RWPE2 (cell line): ENCODE data around the gene APC2.

Experiments
- ATAC-seq: fragments of 200-7000 bp; cut with Tn5 transposase; 3 replicates; pipeline ENCODE4 v1.9.1; 2021; ENCODE audit warnings: low read depth
- DNase-seq: peaks from one replicate; pipeline ENCODE4 v3.0.0-alpha.2; 2020; ENCODE audit warnings: low spot score
- H3K27ac ChIP-seq: fragments of 450-650 bp; 2 replicates; pipeline ENCODE4 v1.5.1; 2017; ENCODE audit warnings: mild to moderate bottlenecking; ENCODE audit not compliant: poor library complexity, severe bottlenecking
- H3K27me3 ChIP-seq: fragments of 250-450 bp; sonication (Bioruptor Pico); 2 replicates; pipeline ENCODE4 v1.5.1; 2021; ENCODE audit warnings: mild to moderate bottlenecking, moderate library complexity; ENCODE audit not compliant: insufficient read depth, poor library complexity, severe bottlenecking
- H3K36me3 ChIP-seq: fragments of 250-450 bp; sonication (Bioruptor Pico); 2 replicates; pipeline ENCODE4 v1.5.1; 2020; ENCODE audit warnings: low read depth, mild to moderate bottlenecking, moderate library complexity
- H3K4me1 ChIP-seq: fragments of 250-450 bp; sonication (Bioruptor Pico); 2 replicates; pipeline ENCODE4 v1.5.1; 2021; ENCODE audit warnings: mild to moderate bottlenecking, moderate library complexity; ENCODE audit not compliant: insufficient read depth, poor library complexity, severe bottlenecking
- H3K4me3 ChIP-seq: fragments of 250-450 bp; sonication (Bioruptor Pico); 2 replicates; pipeline ENCODE4 v1.5.1; 2021; ENCODE audit warnings: mild to moderate bottlenecking, moderate library complexity; ENCODE audit not compliant: severe bottlenecking
- H3K9me3 ChIP-seq: fragments of 250-450 bp; sonication (Bioruptor Pico); 2 replicates; pipeline ENCODE4 v1.5.1; 2021; ENCODE audit warnings: mild to moderate bottlenecking, moderate library complexity; ENCODE audit not compliant: severe bottlenecking
- CTCF ChIP-seq: fragments of 450-650 bp; IDR thresholded peaks from one replicate; pipeline ENCODE4 v1.5.1; 2017; ENCODE audit warnings: mild to moderate bottlenecking, moderate library complexity; ENCODE audit not compliant: poor library complexity, severe bottlenecking

Gene APC2

GRCh38 chr19:1501200-1501595, 51.3 kb downstream of the APC2 start:
- no peaks in the 10 kb centered on the region for H3K9me3 ChIP-seq
- TF ChIP-seq CTCF: no peak
- no peaks in the 10 kb centered on the region for H3K36me3 ChIP-seq
- H3K27me3 ChIP-seq: no peaks in the 10 kb centered on the region
- no peaks in the 10 kb centered on the region for H3K4me1 ChIP-seq
- H3K4me3 ChIP-seq: no peak overlapping the region
- DNase-seq (no peak), ATAC-seq (no peak)
- no peak overlapping the region for H3K27ac ChIP-seq

GRCh38 chr19:1502433-1503088, 52.6 kb downstream of the APC2 start:
- no peak for ATAC-seq

GRCh38 chr19:1503089-1503924, 53.4 kb downstream of the APC2 start:
- no peaks in the 10 kb centered on the region for H3K36me3 ChIP-seq
- no peaks in the 10 kb centered on the region for H3K27me3 ChIP-seq
- H3K27ac ChIP-seq: no peak overlapping the region
- DNase-seq: no peak
- no peaks in the 10 kb centered on the region for H3K4me1 ChIP-seq
- H3K9me3 ChIP-seq: no peaks in the 10 kb centered on the region
- ATAC-seq: no peak; the same call in 2 of the 3 replicates
- no peak overlapping the region for H3K4me3 ChIP-seq
- peak; percentile 64 for TF ChIP-seq CTCF

More at GRCh38 chr19:1502433-1503088, 52.6 kb downstream of the APC2 start:
- Histone ChIP-seq H3K4me3 (no peak overlapping the region), H3K27me3 (no peaks in the 10 kb centered on the region), H3K9me3 (no peaks in the 10 kb centered on the region), H3K36me3 (no peaks in the 10 kb centered on the region), H3K4me1 (no peaks in the 10 kb centered on the region), H3K27ac (no peak overlapping the region)
- DNase-seq: no peak
- TF ChIP-seq CTCF: no peak

GRCh38 chr19:1503925-1504773, 54.2 kb downstream of the APC2 start:
- peak; percentile 47 for DNase-seq
- Histone ChIP-seq H3K4me1 (no peaks in the 10 kb centered on the region), H3K27me3 (no peaks in the 10 kb centered on the region), H3K27ac (no peak overlapping the region), H3K36me3 (no peaks in the 10 kb centered on the region), H3K9me3 (no peaks in the 10 kb centered on the region), H3K4me3 (no peak overlapping the region)
- ATAC-seq: no peak
- no peak for TF ChIP-seq CTCF
